Type B pancreatic cell (in vitro differentiated cells): ENCODE data around the gene CCDC81. TPM values are rescaled to one million over a fixed set of nuclear protein-coding genes. Genes with fewer than 3 reads are reported as not detected.
"Not testable (repeated sequence)": the region's sequence is repeated elsewhere in the genome, so short reads cannot be mapped to it uniquely, and the experiment has no call there.

Source experiments
- DNase-seq: peaks from one replicate; pipeline ENCODE4 v3.0.0; 2021; ENCODE audit warnings: mixed read lengths; ENCODE audit not compliant: unreplicated experiment; ENCODE audit errors: extremely low spot score
- H3K27ac Mint-ChIP-seq: 2 replicates; pipeline ENCODE4 v1.8.0; 2021; ENCODE audit warnings: mild to moderate bottlenecking, mixed read lengths
- H3K27me3 Mint-ChIP-seq: 2 replicates; pipeline ENCODE4 v1.8.0; 2021; ENCODE audit warnings: mixed read lengths
- H3K36me3 Mint-ChIP-seq: 2 replicates; pipeline ENCODE4 v1.8.0; 2021; ENCODE audit warnings: mixed read lengths
- H3K4me1 Mint-ChIP-seq: one replicate; pipeline ENCODE4 v1.8.0; 2021; ENCODE audit warnings: mixed read lengths; ENCODE audit not compliant: unreplicated experiment
- H3K4me3 Mint-ChIP-seq: 2 replicates; pipeline ENCODE4 v1.8.0; 2021; ENCODE audit warnings: mild to moderate bottlenecking, mixed read lengths
- H3K9me3 Mint-ChIP-seq: 2 replicates; pipeline ENCODE4 v1.8.0; 2021; ENCODE audit warnings: mixed read lengths
- CTCF ChIP-seq: fragments of 200-600 bp; sonication (generic); conservative IDR thresholded peaks from 2 replicates; pipeline ENCODE4 v1.5.0; 2021; ENCODE audit warnings: antibody characterized with exemption, mild to moderate bottlenecking
- total RNA-seq: library from RNA; stranded (reverse); gene quantifications from 2 replicates; pipeline ENCODE4 v1.2.1, GENCODE V29; 2021; ENCODE audit warnings: low replicate concordance

CCDC81 gene
- total RNA-seq, 1 donor from 2014 or later = 3.2 TPM

- H3K9me3 Mint-ChIP-seq = no peaks in the 10 kb centered on the region
Observed at GRCh38 chr11:86427441-86427840, 52.8 kb downstream of the CCDC81 start.

GRCh38 chr11:86431258-86431657, 56.6 kb downstream of the CCDC81 start:
- Mint-ChIP-seq H3K27me3 (no peaks in the 10 kb centered on the region), H3K4me1 (no peaks in the 10 kb centered on the region), H3K36me3 (peaks cover 3% of the 10 kb centered on the region), H3K9me3 (no peaks in the 10 kb centered on the region), H3K4me3 (no peak overlapping the region), H3K27ac (no peak overlapping the region)
- no peak for TF ChIP-seq CTCF
- no peak for DNase-seq

More at GRCh38 chr11:86427441-86427840, 52.8 kb downstream of the CCDC81 start:
- DNase-seq = no peak
- TF ChIP-seq CTCF = no peak
- Mint-ChIP-seq H3K4me1 (no peaks in the 10 kb centered on the region), H3K27me3 (no peaks in the 10 kb centered on the region), H3K4me3 (no peak overlapping the region), H3K27ac (no peak overlapping the region), H3K36me3 (no peaks in the 10 kb centered on the region)

GRCh38 chr11:86433361-86434095, 58.8 kb downstream of the CCDC81 start:
- not testable (repeated sequence) for H3K27me3 Mint-ChIP-seq, H3K27ac Mint-ChIP-seq, H3K9me3 Mint-ChIP-seq, H3K4me1 Mint-ChIP-seq, H3K36me3 Mint-ChIP-seq, H3K4me3 Mint-ChIP-seq, DNase-seq

- no peak overlapping the region for H3K27ac Mint-ChIP-seq
- H3K9me3 Mint-ChIP-seq = peaks cover 11% of the 10 kb centered on the region
- H3K4me1 Mint-ChIP-seq = peaks cover 15% of the 10 kb centered on the region
- no peak for TF ChIP-seq CTCF
- no peaks in the 10 kb centered on the region for H3K27me3 Mint-ChIP-seq
- no peak for DNase-seq
- H3K4me3 Mint-ChIP-seq = no peak overlapping the region
- peaks cover 3% of the 10 kb centered on the region for H3K36me3 Mint-ChIP-seq
Observed at GRCh38 chr11:86435711-86436110, 61.0 kb downstream of the CCDC81 start.

GRCh38 chr11:86438685-86439084, 64.0 kb downstream of the CCDC81 start:
- Mint-ChIP-seq H3K36me3 (no peaks in the 10 kb centered on the region), H3K9me3 (peaks cover 11% of the 10 kb centered on the region), H3K27me3 (no peaks in the 10 kb centered on the region), H3K4me3 (no peak overlapping the region), H3K4me1 (peaks cover 17% of the 10 kb centered on the region), H3K27ac (peak overlapping the region; percentile 23)
- DNase-seq = no peak
- TF ChIP-seq CTCF = no peak

GRCh38 chr11:86440305-86440716, 65.6 kb downstream of the CCDC81 start:
- Mint-ChIP-seq H3K36me3 (no peaks in the 10 kb centered on the region), H3K9me3 (peaks cover 11% of the 10 kb centered on the region), H3K4me1 (peaks cover 17% of the 10 kb centered on the region), H3K27me3 (no peaks in the 10 kb centered on the region), H3K4me3 (no peak overlapping the region), H3K27ac (peak overlapping the region; percentile 29)
- no peak for DNase-seq
- no peak for TF ChIP-seq CTCF
